GM12878 (cell line): Measurements from ENCODE around the gene OR4E1. TPM values are rescaled to one million over a fixed set of nuclear protein-coding genes. Genes with fewer than 3 reads are reported as not detected.

Experiments
- ATAC-seq: fragments of 200-7000 bp; cut with Tn5 transposase; 3 replicates; pipeline ENCODE4 v1.9.1; 2020; ENCODE audit warnings: mild to moderate bottlenecking, moderate library complexity
- BruUV-seq: library from RNA; stranded (reverse); fragments of 400-500 nt; replicated peaks from 2 replicates; lab custom pipeline; 2021; lab: Mats Ljungman, UMichigan
- CTCF ChIA-PET: fragments of 300-600 bp; sonication (Branson Sonifier 250); formaldehyde crosslinking; extraction: SDS; loops from one replicate; lab custom pipeline; 2021; ENCODE audit warnings: inconsistent platforms; lab: Yijun Ruan, JAX
- POLR2A ChIA-PET: fragments of 350-600 bp; formaldehyde crosslinking; extraction: SDS; loops from one replicate; lab custom pipeline; 2021; ENCODE audit warnings: inconsistent platforms; lab: Charles Lee
- RAD21 ChIA-PET: fragments of 300-600 bp; sonication (Branson Sonifier 250); formaldehyde crosslinking; loops from one replicate; lab custom pipeline; 2023; ENCODE audit warnings: antibody characterized with exemption; ENCODE audit not compliant: unreplicated experiment; lab: Charles Lee
- SMC1A ChIA-PET: fragments of 300-600 bp; sonication (Branson Sonifier 250); formaldehyde crosslinking; loops from one replicate; lab custom pipeline; 2023; ENCODE audit not compliant: unreplicated experiment, uncharacterized antibody; lab: Charles Lee
- DNase-seq: peaks from one replicate; pipeline ENCODE4 v3.0.0-alpha.2; 2011; ENCODE audit warnings: low read depth, low spot score
- FAIRE-seq: peaks from 3 replicates; lab custom pipeline; 2011; peaks lifted over from hg19 to GRCh38; lab: Jason Lieb, UNC
- H2AFZ ChIP-seq: 2 replicates; pipeline ENCODE4 v1.6.0; 2011; ENCODE audit warnings: low read depth, low read length, control low read depth; ENCODE audit not compliant: control insufficient read depth
- H3K27ac ChIP-seq: 2 replicates; pipeline ENCODE4 v1.5.1; 2011; ENCODE audit warnings: control low read depth; ENCODE audit not compliant: control insufficient read depth, insufficient read depth
- H3K27me3 ChIP-seq, 2 experiments: replicated peaks in 1 of 2; 2 replicates each; pipeline versions ENCODE4 v1.6.0 to v1.6.1; 2011; ENCODE audit warnings: low read length in 1 of 2; ENCODE audit not compliant: control insufficient read depth in 2 of 2, insufficient read depth in 2 of 2
- H3K36me3 ChIP-seq, 2 experiments: 2 replicates each; pipeline ENCODE4 v1.5.1; 2011; ENCODE audit warnings: low read length in 1 of 2; ENCODE audit not compliant: control insufficient read depth in 2 of 2, insufficient read depth in 2 of 2
- H3K4me1 ChIP-seq: 2 replicates; pipeline ENCODE4 v1.6.1; 2011; ENCODE audit warnings: mild to moderate bottlenecking, low read length, moderate library complexity, mixed read lengths; ENCODE audit not compliant: control insufficient read depth, insufficient read depth
- H3K4me2 ChIP-seq: 2 replicates; pipeline ENCODE4 v1.6.0; 2011; ENCODE audit warnings: control low read depth; ENCODE audit not compliant: control insufficient read depth, insufficient read depth
- H3K4me3 ChIP-seq: fragments of 200-600 bp; sonication (generic); 2 replicates; pipeline ENCODE4 v1.5.1; 2016
- H3K79me2 ChIP-seq: 2 replicates; pipeline ENCODE4 v1.6.0; 2011; ENCODE audit warnings: low read length; ENCODE audit not compliant: control insufficient read depth, insufficient read depth
- H3K9ac ChIP-seq: 2 replicates; pipeline ENCODE4 v1.8.0; 2011; ENCODE audit warnings: low read length, control low read depth, mixed read lengths; ENCODE audit not compliant: control insufficient read depth, insufficient read depth
- H3K9me3 ChIP-seq: replicated peaks from 3 replicates; pipeline ENCODE4 v1.5.1; 2011; ENCODE audit warnings: mild to moderate bottlenecking, low read length; ENCODE audit not compliant: control insufficient read depth, insufficient read depth
- H4K20me1 ChIP-seq: 2 replicates; pipeline ENCODE4 v1.6.0; 2011; ENCODE audit not compliant: control insufficient read depth, insufficient read depth
- ASH2L ChIP-seq: fragments of 300-600, 200-600 bp; sonication (generic); IDR thresholded peaks from 2 replicates; pipeline ENCODE4 v1.6.1; 2017; ENCODE audit warnings: low read depth, mild to moderate bottlenecking, borderline replicate concordance
- CBX3 ChIP-seq: fragments of 200-600 bp; sonication (generic); IDR thresholded peaks from 2 replicates; pipeline ENCODE4 v1.6.1; 2016; ENCODE audit warnings: low read depth, borderline replicate concordance
- CREM ChIP-seq: IDR thresholded peaks from 2 replicates; pipeline ENCODE4 v1.6.1; 2014; ENCODE audit warnings: antibody characterized with exemption, low read depth
- HDAC6 ChIP-seq: fragments of 200-600 bp; sonication (generic); IDR thresholded peaks from one replicate; pipeline ENCODE4 v1.8.0; 2017; ENCODE audit warnings: antibody characterized with exemption; ENCODE audit not compliant: unreplicated experiment
- KLF5 ChIP-seq: fragments of 450-650 bp; IDR thresholded peaks from 2 replicates; pipeline ENCODE4 v1.6.1; 2014; ENCODE audit warnings: mild to moderate bottlenecking; ENCODE audit not compliant: partially characterized antibody
- MEF2A ChIP-seq: IDR thresholded peaks from 2 replicates; pipeline ENCODE4 v1.6.1; 2011; ENCODE audit warnings: low read depth, mild to moderate bottlenecking, low read length, moderate library complexity; ENCODE audit not compliant: insufficient read depth
- MYB ChIP-seq: fragments of 150-350 bp; IDR thresholded peaks from 2 replicates; pipeline ENCODE4 v1.6.1; 2014; ENCODE audit warnings: mild to moderate bottlenecking, low read depth, low read length, borderline replicate concordance
- ZNF622 ChIP-seq: fragments of 450-650 bp; IDR thresholded peaks from 2 replicates; pipeline ENCODE4 v1.6.1; 2017; ENCODE audit warnings: mild to moderate bottlenecking, inconsistent platforms
- ZSCAN29 ChIP-seq: fragments of 450-650 bp; IDR thresholded peaks from 2 replicates; pipeline ENCODE4 v1.6.1; 2017; ENCODE audit warnings: mild to moderate bottlenecking, moderate library complexity
- WGBS: methylation state at CpG from one replicate; pipeline ENCODE4 v1.1.6; 2016; ENCODE audit warnings: low lambda C conversion rate; ENCODE audit not compliant: insufficient replicate concordance, insufficient coverage; ENCODE audit errors: missing lambda C conversion rate; 5-methylcytosine and 5-hydroxymethylcytosine counted together
- in situ Hi-C: fragments of 300-500 bp; cut with MboI; formaldehyde crosslinking; loops from 9 replicates; pipeline ENCODE4 v1.14.3; 2018; ENCODE audit warnings: mixed read lengths
- intact Hi-C: fragments of 100-400 bp; cut with micrococcal nuclease; formaldehyde crosslinking; loops from one replicate; pipeline ENCODE4 v1.14.2; 2022; ENCODE audit not compliant: unreplicated experiment
- polyA plus RNA-seq, 11 experiments: library from polyadenylated mRNA; depleted of rRNA in 4 of 11; unstranded in 6 of 11; stranded (reverse) in 5 of 11; fragments of >200 nt; fragmentation: Nextera tagmentation in 4 of 11; fragmentation: Illumina TruSeq in 1 of 11; extraction: Ambion mirVana in 4 of 11; extraction: Trizol in 1 of 11; gene quantifications; 1 replicate in 1 of 11; 2 replicates in 10 of 11; pipeline versions ENCODE4 v1.2.1 to v1.2.3, GENCODE V29; 2011 to 2016; ENCODE audit warnings: inconsistent platforms in 2 of 11, missing spikeins in 2 of 11, low read depth in 1 of 11
- total RNA-seq, 4 experiments: library from RNA; depleted of rRNA in 3 of 4; stranded (reverse); fragments of >200 nt in 3 of 4; fragmentation: Illumina TruSeq in 1 of 4; extraction: Trizol in 1 of 4; gene quantifications; 2 replicates each; pipeline versions ENCODE4 v1.2.1 to v1.2.3, GENCODE V29; 2013 to 2021
- TF ChIP-seq, protein P1 (sequence below): IDR thresholded peaks from 2 replicates; pipeline ENCODE4 v1.6.1; 2012; ENCODE audit warnings: mild to moderate bottlenecking, low read depth, low read length
- TF ChIP-seq, protein P2 (sequence below): fragments of 450-650 bp; IDR thresholded peaks from 2 replicates; pipeline ENCODE4 v1.6.1; 2017; ENCODE audit warnings: mild to moderate bottlenecking, low read depth, inconsistent platforms; ENCODE audit not compliant: poor library complexity, severe bottlenecking
- TF ChIP-seq, protein P3 (sequence below): fragments of 450-650 bp; formaldehyde crosslinking; IDR thresholded peaks from 2 replicates; pipeline ENCODE4 v1.5.0; 2022; ENCODE audit warnings: mild to moderate bottlenecking, missing genetic modification characterization

The OR4E1 gene
- total and polyA plus RNA-seq, 10 of the 15 experiments (the other 5 are each of a cell fraction or from before 2014, with no cell fraction given) = not detected

DNA sequence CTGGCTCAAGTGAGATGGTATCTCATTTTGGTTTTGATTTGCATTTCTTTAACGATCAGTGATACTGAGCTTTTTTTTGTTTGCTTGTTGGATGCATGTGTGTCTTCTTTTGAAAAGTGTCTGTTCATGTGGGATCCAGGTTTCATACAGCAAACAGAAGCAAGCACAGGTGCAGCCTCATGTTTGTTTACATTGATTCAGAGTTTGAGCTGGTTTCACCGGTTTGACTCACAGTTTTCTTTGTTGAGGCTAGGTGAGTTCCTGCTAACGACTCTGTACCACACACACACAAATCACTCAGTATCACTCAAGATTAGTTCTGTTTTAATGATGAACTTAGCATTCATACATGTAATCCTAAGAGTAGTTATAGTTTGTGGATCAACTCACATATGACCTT is 42.5 kb downstream of the OR4E1 start:
- Histone ChIP-seq H2AFZ (no peak overlapping the region), H3K4me1 (no peaks in the 10 kb centered on the region), H4K20me1 (no peaks in the 10 kb centered on the region), H3K27me3 (no peaks in the 10 kb centered on the region), H3K4me2 (no peak overlapping the region), H3K9ac (no peak overlapping the region), H3K27ac (no peak overlapping the region), H3K4me3 (no peak overlapping the region), H3K79me2 (no peaks in the 10 kb centered on the region), H3K9me3 (no peaks in the 10 kb centered on the region), H3K36me3 (no peaks in the 10 kb centered on the region)
- no peak for ATAC-seq
- in situ Hi-C loops = no loop called here
- ChIA-PET POLR2A (no interaction called here), RAD21 (no interaction called here), SMC1A (interaction anchor here (1.0 to 1.2 kb wide), 2 partner anchors 23 to 58 kb away, joined by 3 read pairs; no protein-coding TSS in a partner anchor), CTCF (interaction anchor here (0.6 to 1.8 kb wide), 2 partner anchors 9 to 222 kb away, joined by 3 to 4 read pairs; no protein-coding TSS in a partner anchor)
- intact Hi-C loops = no loop called here
- WGBS = 23% methylated on average over 3 of the region's 3 CpGs
- FAIRE-seq = no peak
- BruUV-seq = no TSS peak
- no peak for DNase-seq
- TF ChIP-seq KLF5 = no peak
- no peak for TF ChIP-seq ZNF622
- no peak for TF ChIP-seq MEF2A
- no peak for TF ChIP-seq ASH2L
- TF ChIP-seq, protein P1, sequence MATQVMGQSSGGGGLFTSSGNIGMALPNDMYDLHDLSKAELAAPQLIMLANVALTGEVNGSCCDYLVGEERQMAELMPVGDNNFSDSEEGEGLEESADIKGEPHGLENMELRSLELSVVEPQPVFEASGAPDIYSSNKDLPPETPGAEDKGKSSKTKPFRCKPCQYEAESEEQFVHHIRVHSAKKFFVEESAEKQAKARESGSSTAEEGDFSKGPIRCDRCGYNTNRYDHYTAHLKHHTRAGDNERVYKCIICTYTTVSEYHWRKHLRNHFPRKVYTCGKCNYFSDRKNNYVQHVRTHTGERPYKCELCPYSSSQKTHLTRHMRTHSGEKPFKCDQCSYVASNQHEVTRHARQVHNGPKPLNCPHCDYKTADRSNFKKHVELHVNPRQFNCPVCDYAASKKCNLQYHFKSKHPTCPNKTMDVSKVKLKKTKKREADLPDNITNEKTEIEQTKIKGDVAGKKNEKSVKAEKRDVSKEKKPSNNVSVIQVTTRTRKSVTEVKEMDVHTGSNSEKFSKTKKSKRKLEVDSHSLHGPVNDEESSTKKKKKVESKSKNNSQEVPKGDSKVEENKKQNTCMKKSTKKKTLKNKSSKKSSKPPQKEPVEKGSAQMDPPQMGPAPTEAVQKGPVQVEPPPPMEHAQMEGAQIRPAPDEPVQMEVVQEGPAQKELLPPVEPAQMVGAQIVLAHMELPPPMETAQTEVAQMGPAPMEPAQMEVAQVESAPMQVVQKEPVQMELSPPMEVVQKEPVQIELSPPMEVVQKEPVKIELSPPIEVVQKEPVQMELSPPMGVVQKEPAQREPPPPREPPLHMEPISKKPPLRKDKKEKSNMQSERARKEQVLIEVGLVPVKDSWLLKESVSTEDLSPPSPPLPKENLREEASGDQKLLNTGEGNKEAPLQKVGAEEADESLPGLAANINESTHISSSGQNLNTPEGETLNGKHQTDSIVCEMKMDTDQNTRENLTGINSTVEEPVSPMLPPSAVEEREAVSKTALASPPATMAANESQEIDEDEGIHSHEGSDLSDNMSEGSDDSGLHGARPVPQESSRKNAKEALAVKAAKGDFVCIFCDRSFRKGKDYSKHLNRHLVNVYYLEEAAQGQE = no peak
- TF ChIP-seq, protein P2, sequence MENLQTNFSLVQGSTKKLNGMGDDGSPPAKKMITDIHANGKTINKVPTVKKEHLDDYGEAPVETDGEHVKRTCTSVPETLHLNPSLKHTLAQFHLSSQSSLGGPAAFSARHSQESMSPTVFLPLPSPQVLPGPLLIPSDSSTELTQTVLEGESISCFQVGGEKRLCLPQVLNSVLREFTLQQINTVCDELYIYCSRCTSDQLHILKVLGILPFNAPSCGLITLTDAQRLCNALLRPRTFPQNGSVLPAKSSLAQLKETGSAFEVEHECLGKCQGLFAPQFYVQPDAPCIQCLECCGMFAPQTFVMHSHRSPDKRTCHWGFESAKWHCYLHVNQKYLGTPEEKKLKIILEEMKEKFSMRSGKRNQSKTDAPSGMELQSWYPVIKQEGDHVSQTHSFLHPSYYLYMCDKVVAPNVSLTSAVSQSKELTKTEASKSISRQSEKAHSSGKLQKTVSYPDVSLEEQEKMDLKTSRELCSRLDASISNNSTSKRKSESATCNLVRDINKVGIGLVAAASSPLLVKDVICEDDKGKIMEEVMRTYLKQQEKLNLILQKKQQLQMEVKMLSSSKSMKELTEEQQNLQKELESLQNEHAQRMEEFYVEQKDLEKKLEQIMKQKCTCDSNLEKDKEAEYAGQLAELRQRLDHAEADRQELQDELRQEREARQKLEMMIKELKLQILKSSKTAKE = no peak
- TF ChIP-seq HDAC6 = no peak
- no peak for TF ChIP-seq MYB
- TF ChIP-seq CREM = no peak
- no peak for TF ChIP-seq ZSCAN29
- no peak for TF ChIP-seq CBX3
- TF ChIP-seq, protein P3, sequence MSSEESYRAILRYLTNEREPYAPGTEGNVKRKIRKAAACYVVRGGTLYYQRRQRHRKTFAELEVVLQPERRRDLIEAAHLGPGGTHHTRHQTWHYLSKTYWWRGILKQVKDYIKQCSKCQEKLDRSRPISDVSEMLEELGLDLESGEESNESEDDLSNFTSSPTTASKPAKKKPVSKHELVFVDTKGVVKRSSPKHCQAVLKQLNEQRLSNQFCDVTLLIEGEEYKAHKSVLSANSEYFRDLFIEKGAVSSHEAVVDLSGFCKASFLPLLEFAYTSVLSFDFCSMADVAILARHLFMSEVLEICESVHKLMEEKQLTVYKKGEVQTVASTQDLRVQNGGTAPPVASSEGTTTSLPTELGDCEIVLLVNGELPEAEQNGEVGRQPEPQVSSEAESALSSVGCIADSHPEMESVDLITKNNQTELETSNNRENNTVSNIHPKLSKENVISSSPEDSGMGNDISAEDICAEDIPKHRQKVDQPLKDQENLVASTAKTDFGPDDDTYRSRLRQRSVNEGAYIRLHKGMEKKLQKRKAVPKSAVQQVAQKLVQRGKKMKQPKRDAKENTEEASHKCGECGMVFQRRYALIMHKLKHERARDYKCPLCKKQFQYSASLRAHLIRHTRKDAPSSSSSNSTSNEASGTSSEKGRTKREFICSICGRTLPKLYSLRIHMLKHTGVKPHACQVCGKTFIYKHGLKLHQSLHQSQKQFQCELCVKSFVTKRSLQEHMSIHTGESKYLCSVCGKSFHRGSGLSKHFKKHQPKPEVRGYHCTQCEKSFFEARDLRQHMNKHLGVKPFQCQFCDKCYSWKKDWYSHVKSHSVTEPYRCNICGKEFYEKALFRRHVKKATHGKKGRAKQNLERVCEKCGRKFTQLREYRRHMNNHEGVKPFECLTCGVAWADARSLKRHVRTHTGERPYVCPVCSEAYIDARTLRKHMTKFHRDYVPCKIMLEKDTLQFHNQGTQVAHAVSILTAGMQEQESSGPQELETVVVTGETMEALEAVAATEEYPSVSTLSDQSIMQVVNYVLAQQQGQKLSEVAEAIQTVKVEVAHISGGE (CRISPR knock-in tag) = no peak
